ENCODE results near the gene SYCP2. TPM values are rescaled to one million over a fixed set of nuclear protein-coding genes. Genes with fewer than 3 reads are reported as not detected.
"Not testable (repeated sequence)": the region's sequence is repeated elsewhere in the genome, so short reads cannot be mapped to it uniquely, and the experiment has no call there.

SYCP2 gene
- total and polyA plus RNA-seq, 2 donors from 2014 or later = 2.1 to 3.0 TPM

DNA sequence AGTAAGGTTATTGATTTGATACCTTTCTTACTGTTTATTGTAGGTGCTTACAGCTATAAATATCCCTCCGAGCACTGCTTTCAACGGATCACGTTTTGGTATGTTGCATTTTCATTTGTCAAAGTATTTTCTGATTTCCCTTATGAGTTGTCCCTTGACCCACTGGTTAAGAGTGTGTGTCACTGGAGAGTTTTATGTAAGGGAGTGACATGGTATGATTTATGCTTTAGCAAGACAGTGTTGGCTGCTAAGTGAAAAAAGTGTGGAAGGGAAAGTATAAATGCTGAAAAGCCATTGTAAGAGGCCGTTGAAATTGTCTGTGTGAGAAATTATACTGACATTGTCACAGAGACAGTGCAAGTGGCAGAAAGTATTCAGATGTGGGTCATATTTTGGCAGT, 72.0 kb downstream of the SYCP2 start:
- FAIRE-seq = no peak
- H3K9ac ChIP-seq (ENCODE audit: low read length in 3 of 3) = no peak overlapping the region
- intact Hi-C loops (cut with DNase I) = no loop called here
- DNase-seq = peak in 1 of 5 donors; percentile 3
- H3K36me3 ChIP-seq (ENCODE audit: control insufficient read depth in 2 of 3, insufficient read depth in 3 of 3, low read length in 3 of 3) = no peaks in the 10 kb centered on the region
- no peaks in the 10 kb centered on the region for H3K4me1 ChIP-seq (ENCODE audit: control insufficient read depth in 2 of 3, insufficient read depth in 2 of 3, low read depth in 1 of 3, low read length in 3 of 3)
- no peaks in the 10 kb centered on the region for H3K9me3 ChIP-seq (ENCODE audit: control insufficient read depth in 2 of 3, insufficient read depth in 1 of 3, low read length in 3 of 3)
- TF ChIP-seq CTCF (IDR thresholded peaks at IDR 0.05; ENCODE audit: borderline replicate concordance, extremely low read depth, insufficient read depth) = no peak
- H3K27me3 ChIP-seq (ENCODE audit: control insufficient read depth, insufficient read depth, low read length) = no peaks in the 10 kb centered on the region
- H3K4me3 ChIP-seq (ENCODE audit: low read length in 3 of 3) = no peak overlapping the region
- H3K27ac ChIP-seq (ENCODE audit: low read depth in 2 of 2, low read length in 2 of 2) = no peak overlapping the region

- H3K36me3 ChIP-seq (ENCODE audit: control insufficient read depth in 2 of 3, insufficient read depth in 3 of 3, low read length in 3 of 3) = no peaks in the 10 kb centered on the region
- intact Hi-C loops (cut with DNase I) = no loop called here
- no peak overlapping the region for H3K27ac ChIP-seq (ENCODE audit: low read depth in 2 of 2, low read length in 2 of 2)
- no peak overlapping the region for H3K9ac ChIP-seq (ENCODE audit: low read length in 3 of 3)
- DNase-seq (no peak), FAIRE-seq (no peak)
- H3K9me3 ChIP-seq (ENCODE audit: control insufficient read depth in 2 of 3, insufficient read depth in 1 of 3, low read length in 3 of 3) = no peaks in the 10 kb centered on the region
- H3K4me3 ChIP-seq (ENCODE audit: low read length in 3 of 3) = no peak overlapping the region
- H3K4me1 ChIP-seq (ENCODE audit: control insufficient read depth in 2 of 3, insufficient read depth in 2 of 3, low read depth in 1 of 3, low read length in 3 of 3) = no peaks in the 10 kb centered on the region
- no peak for TF ChIP-seq CTCF (IDR thresholded peaks at IDR 0.05; ENCODE audit: borderline replicate concordance, extremely low read depth, insufficient read depth)
- H3K27me3 ChIP-seq (ENCODE audit: control insufficient read depth, insufficient read depth, low read length) = no peaks in the 10 kb centered on the region
Observed at GRCh38 chr20:59858425-59858824, 75.0 kb downstream of the SYCP2 start.

DNA sequence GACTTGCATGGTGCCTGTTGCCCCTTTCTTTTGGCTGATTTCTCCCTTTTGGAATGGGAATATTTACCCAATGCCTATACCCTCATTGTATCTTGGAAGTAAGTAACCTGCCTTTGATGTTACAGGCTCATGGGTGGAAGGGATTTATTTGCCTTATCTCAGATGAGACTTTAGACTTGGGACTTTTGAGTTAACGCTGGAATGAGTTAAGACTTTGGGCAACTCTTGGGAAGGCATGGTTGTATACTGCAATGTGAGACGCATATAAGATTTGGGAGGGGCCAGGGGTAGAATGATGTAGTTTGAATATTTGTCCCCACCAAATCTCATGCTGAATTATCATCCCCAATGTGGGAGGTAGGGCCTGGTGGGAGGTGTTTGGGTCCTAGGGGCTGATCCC, 75.5 kb downstream of the SYCP2 start:
- H3K27me3 ChIP-seq (ENCODE audit: control insufficient read depth, insufficient read depth, low read length) = no peaks in the 10 kb centered on the region
- DNase-seq (no peak), FAIRE-seq (no peak)
- no peaks in the 10 kb centered on the region for H3K36me3 ChIP-seq (ENCODE audit: control insufficient read depth in 2 of 3, insufficient read depth in 3 of 3, low read length in 3 of 3)
- no peak for TF ChIP-seq CTCF (IDR thresholded peaks at IDR 0.05; ENCODE audit: borderline replicate concordance, extremely low read depth, insufficient read depth)
- no peak overlapping the region for H3K4me3 ChIP-seq (ENCODE audit: low read length in 3 of 3)
- no peaks in the 10 kb centered on the region for H3K9me3 ChIP-seq (ENCODE audit: control insufficient read depth in 2 of 3, insufficient read depth in 1 of 3, low read length in 3 of 3)
- H3K4me1 ChIP-seq (ENCODE audit: control insufficient read depth in 2 of 3, insufficient read depth in 2 of 3, low read depth in 1 of 3, low read length in 3 of 3) = no peaks in the 10 kb centered on the region
- no peak overlapping the region for H3K9ac ChIP-seq (ENCODE audit: low read length in 3 of 3)
- intact Hi-C loops (cut with DNase I) = no loop called here
- no peak overlapping the region for H3K27ac ChIP-seq (ENCODE audit: low read depth in 2 of 2, low read length in 2 of 2)

DNA sequence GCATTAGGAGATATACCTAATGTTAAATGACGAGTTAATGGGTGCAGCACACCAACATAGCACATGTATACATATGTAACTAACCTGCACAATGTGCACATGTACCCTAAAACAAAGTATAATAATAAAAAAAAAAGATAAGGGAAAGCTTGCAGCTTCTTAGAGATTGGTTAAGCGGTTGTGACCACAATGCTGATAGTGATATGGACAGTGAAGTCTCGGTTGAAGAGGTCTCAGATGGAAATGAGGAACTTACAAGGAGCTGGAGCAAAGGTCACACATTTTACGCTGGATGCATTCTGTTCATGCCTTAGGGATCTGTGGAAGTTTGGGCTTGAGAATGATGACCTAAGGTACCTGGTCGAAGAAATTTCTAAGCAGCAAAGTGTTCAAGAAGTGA, 76.5 kb downstream of the SYCP2 start:
- FAIRE-seq; H3K27me3 ChIP-seq (ENCODE audit: control insufficient read depth, insufficient read depth, low read length); H3K4me1 ChIP-seq (ENCODE audit: control insufficient read depth in 2 of 3, insufficient read depth in 2 of 3, low read depth in 1 of 3, low read length in 3 of 3); H3K9me3 ChIP-seq (ENCODE audit: control insufficient read depth in 2 of 3, insufficient read depth in 1 of 3, low read length in 3 of 3); DNase-seq; H3K36me3 ChIP-seq (ENCODE audit: control insufficient read depth in 2 of 3, insufficient read depth in 3 of 3, low read length in 3 of 3); intact Hi-C loops (cut with DNase I); H3K27ac ChIP-seq (ENCODE audit: low read depth in 2 of 2, low read length in 2 of 2); H3K4me3 ChIP-seq (ENCODE audit: low read length in 3 of 3); H3K9ac ChIP-seq (ENCODE audit: low read length in 3 of 3): not testable (repeated sequence)

DNA sequence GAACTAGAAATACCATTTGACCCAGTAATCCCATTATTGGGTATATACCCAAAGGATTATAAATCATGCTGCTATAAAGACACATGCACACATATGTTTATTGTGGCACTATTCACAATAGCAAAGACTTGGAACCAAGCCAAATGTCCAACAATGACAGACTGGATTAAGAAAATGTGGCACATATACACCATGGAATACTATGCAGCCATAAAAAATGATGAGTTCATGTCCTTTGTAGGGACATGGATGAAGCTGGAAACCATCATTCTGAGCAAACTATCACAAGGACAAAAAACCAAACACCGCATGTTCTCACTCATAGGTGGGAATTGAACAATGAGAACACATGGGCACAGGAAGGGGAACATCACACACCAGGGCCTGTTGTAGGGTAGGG, 76.9 kb downstream of the SYCP2 start:
- intact Hi-C loops (cut with DNase I); H3K27ac ChIP-seq (ENCODE audit: low read depth in 2 of 2, low read length in 2 of 2); H3K27me3 ChIP-seq (ENCODE audit: control insufficient read depth, insufficient read depth, low read length); H3K9ac ChIP-seq (ENCODE audit: low read length in 3 of 3); H3K4me1 ChIP-seq (ENCODE audit: control insufficient read depth in 2 of 3, insufficient read depth in 2 of 3, low read depth in 1 of 3, low read length in 3 of 3); H3K4me3 ChIP-seq (ENCODE audit: low read length in 3 of 3); DNase-seq; H3K36me3 ChIP-seq (ENCODE audit: control insufficient read depth in 2 of 3, insufficient read depth in 3 of 3, low read length in 3 of 3); FAIRE-seq; H3K9me3 ChIP-seq (ENCODE audit: control insufficient read depth in 2 of 3, insufficient read depth in 1 of 3, low read length in 3 of 3): not testable (repeated sequence)
